GM19238 (cell line): ENCODE measurements around the gene CNOT4.
"Not testable (repeated sequence)": the region's sequence is repeated elsewhere in the genome, so short reads cannot be mapped to it uniquely, and the experiment has no call there.

Source experiments
- DNase-seq: peaks from one replicate; pipeline ENCODE4 v3.0.0; 2011; ENCODE audit warnings: low spot score; ENCODE audit not compliant: insufficient read length

Gene CNOT4

GRCh38 chr7:135328526-135328925 lies 181.4 kb downstream of the CNOT4 start:
- DNase-seq = no peak

GRCh38 chr7:135328053-135328452 lies 181.8 kb downstream of the CNOT4 start:
- DNase-seq = no peak

GRCh38 chr7:135327458-135327857 lies 182.4 kb downstream of the CNOT4 start:
- no peak for DNase-seq

GRCh38 chr7:135326636-135327280 lies 183.1 kb downstream of the CNOT4 start:
- no peak for DNase-seq

GRCh38 chr7:135322571-135323340 lies 187.1 kb downstream of the CNOT4 start:
- no peak for DNase-seq

- no peak for DNase-seq
Measured at GRCh38 chr7:135321556-135321955, 188.3 kb downstream of the CNOT4 start.

GRCh38 chr7:135320953-135321352 lies 188.9 kb downstream of the CNOT4 start:
- not testable (repeated sequence) for DNase-seq

- no peak for DNase-seq
Measured at GRCh38 chr7:135320268-135320667, 189.6 kb downstream of the CNOT4 start.

GRCh38 chr7:135317676-135318325 lies 192.1 kb downstream of the CNOT4 start:
- DNase-seq = no peak

- no peak for DNase-seq
Measured at GRCh38 chr7:135316648-135317313, 193.1 kb downstream of the CNOT4 start.

- no peak for DNase-seq
Measured at GRCh38 chr7:135313971-135314370, 195.9 kb downstream of the CNOT4 start.
